GM23248 (cell line): ENCODE results near the gene FZD7. TPM values are rescaled to one million over a fixed set of nuclear protein-coding genes. Genes with fewer than 3 reads are reported as not detected.
A peak's percentile ranks its signal among the peaks of the same experiment; 100 is the strongest.

Source experiments
- DNase-seq: peaks from one replicate; pipeline ENCODE4 v3.0.0-alpha.2; 2015
- H2AFZ ChIP-seq: fragments of 200-600 bp; sonication (generic); 2 replicates; pipeline ENCODE4 v1.6.1; 2016; ENCODE audit warnings: antibody characterized with exemption
- H3F3A ChIP-seq: fragments of 200-600 bp; sonication (generic); 2 replicates; pipeline ENCODE4 v1.6.1; 2016; ENCODE audit warnings: mild to moderate bottlenecking, antibody characterized with exemption, mixed run types; ENCODE audit not compliant: insufficient read depth
- H3K27ac ChIP-seq: fragments of 200-600 bp; sonication (generic); 2 replicates; pipeline ENCODE4 v1.5.1; 2016; ENCODE audit warnings: mild to moderate bottlenecking
- H3K27me3 ChIP-seq: fragments of 200-600 bp; sonication (generic); replicated peaks from 2 replicates; pipeline ENCODE4 v1.6.1; 2016; ENCODE audit warnings: mild to moderate bottlenecking; ENCODE audit not compliant: insufficient read depth
- H3K36me3 ChIP-seq: fragments of 200-600 bp; sonication (generic); 2 replicates; pipeline ENCODE4 v1.6.1; 2016; ENCODE audit warnings: low read depth, mild to moderate bottlenecking
- H3K4me1 ChIP-seq: fragments of 200-600 bp; sonication (generic); 2 replicates; pipeline ENCODE4 v1.6.1; 2016; ENCODE audit warnings: mild to moderate bottlenecking; ENCODE audit not compliant: insufficient read depth
- H3K4me2 ChIP-seq: fragments of 200-600 bp; sonication (generic); one replicate; pipeline ENCODE4 v1.6.1; 2016; ENCODE audit warnings: mild to moderate bottlenecking; ENCODE audit not compliant: unreplicated experiment
- H3K4me3 ChIP-seq: fragments of 200-600 bp; sonication (generic); 2 replicates; pipeline ENCODE4 v1.5.1; 2016; ENCODE audit warnings: mild to moderate bottlenecking
- H3K79me2 ChIP-seq: fragments of 200-600 bp; sonication (generic); 2 replicates; pipeline ENCODE4 v1.6.1; 2016; ENCODE audit warnings: mild to moderate bottlenecking; ENCODE audit not compliant: insufficient read depth
- H3K9ac ChIP-seq: fragments of 200-600 bp; sonication (generic); 2 replicates; pipeline ENCODE4 v1.6.1; 2016; ENCODE audit warnings: mild to moderate bottlenecking
- H3K9me2 ChIP-seq: fragments of 200-600 bp; sonication (generic); 2 replicates; pipeline ENCODE4 v1.6.1; 2016; ENCODE audit warnings: mixed run types, mild to moderate bottlenecking, moderate library complexity; ENCODE audit not compliant: insufficient read depth
- H3K9me3 ChIP-seq: fragments of 200-600 bp; sonication (generic); one replicate; pipeline ENCODE4 v1.6.1; 2017; ENCODE audit warnings: low read depth
- H4K20me1 ChIP-seq: fragments of 200-600 bp; sonication (generic); 2 replicates; pipeline ENCODE4 v1.6.0; 2016; ENCODE audit not compliant: insufficient read depth
- EZH2 ChIP-seq: fragments of 200-600 bp; sonication (generic); IDR thresholded peaks from 2 replicates; pipeline ENCODE4 v1.6.1; 2018; ENCODE audit warnings: antibody characterized with exemption, mild to moderate bottlenecking; ENCODE audit not compliant: insufficient read depth, poor library complexity, severe bottlenecking
- EZH2phosphoT487 ChIP-seq: fragments of 200-600 bp; sonication (generic); IDR thresholded peaks from 2 replicates; pipeline ENCODE4 v1.6.1; 2018; ENCODE audit warnings: antibody characterized with exemption, moderate library complexity, mild to moderate bottlenecking, low read depth; ENCODE audit not compliant: insufficient read depth
- WGBS, 2 experiments: methylation state at CpG; one replicate each; pipeline ENCODE4 v1.1.6; 2015 to 2017; ENCODE audit warnings: low lambda C conversion rate in 2 of 2, low coverage in 1 of 2; ENCODE audit errors: missing lambda C conversion rate in 2 of 2; 5-methylcytosine and 5-hydroxymethylcytosine counted together
- in situ Hi-C: fragments of 300-500 bp; cut with MboI; formaldehyde crosslinking; loops from 2 replicates; pipeline ENCODE4 v1.15.0; 2020
- polyA plus RNA-seq: library from polyadenylated mRNA; unstranded; fragments of >200 nt; fragmentation: Nextera tagmentation; extraction: Ambion mirVana; gene quantifications from 2 replicates; pipeline ENCODE4 v1.2.1, GENCODE V29; 2016
- total RNA-seq: library from RNA; depleted of rRNA; stranded (reverse); fragments of >200 nt; shearing (Covaris generic); gene quantifications from 2 replicates; pipeline ENCODE4 v1.2.3, GENCODE V29; 2014; rRNA removed

Gene FZD7
- total and polyA plus RNA-seq, 2 experiments from 2014 or later, result 19.4 to 56.4 TPM

GRCh38 chr2:202074324-202074723, 40.7 kb downstream of the FZD7 start:
- H3K9me2 ChIP-seq, result no peaks in the 10 kb centered on the region
- H3K79me2 ChIP-seq, result no peaks in the 10 kb centered on the region
- H3K27me3 ChIP-seq, result no peaks in the 10 kb centered on the region
- H3K4me3 ChIP-seq, result no peak overlapping the region
- H3K9me3 ChIP-seq, result no peaks in the 10 kb centered on the region
- no peak for DNase-seq
- H3K27ac ChIP-seq, result no peak overlapping the region
- no peaks in the 10 kb centered on the region for H3F3A ChIP-seq
- no peaks in the 10 kb centered on the region for H3K36me3 ChIP-seq
- H3K4me2 ChIP-seq, result no peak overlapping the region
- no peaks in the 10 kb centered on the region for H4K20me1 ChIP-seq
- H3K9ac ChIP-seq, result no peak overlapping the region
- no peak overlapping the region for H2AFZ ChIP-seq
- TF ChIP-seq EZH2phosphoT487 (no peak), EZH2 (no peak)
- WGBS, 2 experiments, result 82 to 89% methylated on average over 2 of the region's 2 CpGs
- no peaks in the 10 kb centered on the region for H3K4me1 ChIP-seq
- in situ Hi-C loops, result no loop called here

DNA sequence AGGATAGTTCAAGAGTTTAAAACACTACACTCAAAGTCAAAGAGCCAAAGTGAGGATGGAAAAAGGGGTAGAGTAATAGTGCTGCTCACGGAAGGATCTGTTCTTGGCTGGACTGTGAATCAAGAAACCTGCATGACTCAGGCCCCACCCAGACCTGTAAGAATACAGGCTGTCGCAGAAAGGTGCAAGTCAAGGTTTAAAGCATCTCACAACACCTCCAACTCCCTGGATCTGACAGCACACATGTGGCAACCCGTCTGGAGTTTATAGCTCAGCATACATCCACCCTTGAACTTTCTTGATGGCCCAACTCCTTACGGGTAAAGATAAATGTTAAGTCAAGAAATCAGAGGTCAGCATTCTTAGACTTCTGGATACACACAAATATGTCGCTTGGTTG, 45.7 kb downstream of the FZD7 start:
- WGBS, 2 experiments, result 85 to 89% methylated on average over 5 of the region's 5 CpGs
- Histone ChIP-seq H3K9me3 (no peaks in the 10 kb centered on the region), H4K20me1 (no peaks in the 10 kb centered on the region), H3K4me1 (no peaks in the 10 kb centered on the region), H3K4me3 (no peak overlapping the region), H3K27me3 (no peaks in the 10 kb centered on the region), H3K27ac (no peak overlapping the region), H2AFZ (no peak overlapping the region), H3F3A (no peaks in the 10 kb centered on the region), H3K36me3 (no peaks in the 10 kb centered on the region), H3K79me2 (no peaks in the 10 kb centered on the region), H3K9me2 (no peaks in the 10 kb centered on the region), H3K9ac (no peak overlapping the region), H3K4me2 (no peak overlapping the region)
- no peak for DNase-seq
- in situ Hi-C loops, result no loop called here
- TF ChIP-seq EZH2phosphoT487 (no peak), EZH2 (no peak)

DNA sequence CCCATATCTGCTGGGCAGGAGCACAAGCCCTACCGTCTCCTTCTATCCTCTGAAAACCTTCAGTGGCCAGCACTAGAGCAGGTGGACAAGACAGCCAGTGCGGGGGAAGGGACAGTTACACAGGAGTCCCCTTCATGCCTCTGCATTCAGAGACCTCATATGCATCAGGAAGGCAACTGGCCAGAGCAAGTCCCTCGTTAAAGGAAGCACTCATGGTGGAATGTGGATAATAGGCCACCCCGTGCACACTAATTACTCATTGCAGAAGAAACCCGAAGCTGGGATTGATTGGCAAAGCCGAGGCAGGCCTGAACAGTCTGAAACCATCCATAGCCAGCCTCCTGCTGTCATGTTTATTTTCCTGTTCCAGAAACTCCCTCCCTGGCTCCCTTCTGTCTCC, 50.6 kb downstream of the FZD7 start:
- peak; percentile 18 for DNase-seq
- H3K36me3 ChIP-seq, result no peaks in the 10 kb centered on the region
- H3F3A ChIP-seq, result no peaks in the 10 kb centered on the region
- H3K27me3 ChIP-seq, result no peaks in the 10 kb centered on the region
- H3K4me1 ChIP-seq, result no peaks in the 10 kb centered on the region
- no peak overlapping the region for H3K4me3 ChIP-seq
- in situ Hi-C loops, result no loop called here
- no peak overlapping the region for H2AFZ ChIP-seq
- H4K20me1 ChIP-seq, result no peaks in the 10 kb centered on the region
- no peaks in the 10 kb centered on the region for H3K9me2 ChIP-seq
- WGBS, 2 experiments, result 34 to 36% methylated on average over 6 of the region's 6 CpGs
- no peak overlapping the region for H3K9ac ChIP-seq
- no peak overlapping the region for H3K27ac ChIP-seq
- TF ChIP-seq EZH2, result no peak
- no peak for TF ChIP-seq EZH2phosphoT487
- H3K4me2 ChIP-seq, result no peak overlapping the region
- H3K9me3 ChIP-seq, result no peaks in the 10 kb centered on the region
- no peaks in the 10 kb centered on the region for H3K79me2 ChIP-seq

Other genes starting within 250 kb of the FZD7 start
- 1.3 and 3.2 TPM in 2 replicates for gene CDK15, start 227.3 kb upstream of the FZD7 start, total RNA-seq
- 0.88 and 1.7 TPM in 2 replicates for gene CDK15, start 227.3 kb upstream of the FZD7 start, polyA plus RNA-seq
- gene KIAA2012, start 39.4 kb downstream of the FZD7 start, total RNA-seq, result not detected in 2 replicates
- 0.13 and 0.18 TPM in 2 replicates for gene KIAA2012, start 39.4 kb downstream of the FZD7 start, polyA plus RNA-seq
- 157 TPM in 2 replicates for gene SUMO1, start 204.7 kb downstream of the FZD7 start, total RNA-seq
- 242 TPM in 2 replicates for gene SUMO1, start 204.7 kb downstream of the FZD7 start, polyA plus RNA-seq
- 49.3 and 101 TPM in 2 replicates for gene NOP58, start 231.9 kb downstream of the FZD7 start, total RNA-seq
- gene NOP58, start 231.9 kb downstream of the FZD7 start, polyA plus RNA-seq, result 66.8 and 68.1 TPM in 2 replicates